Testis (tissue), 3 donors: Measurements from ENCODE around the gene CFD. TPM values are rescaled to one million over a fixed set of nuclear protein-coding genes. Genes with fewer than 3 reads are reported as not detected.

ENCODE experiments used
- DNase-seq: peaks from one replicate; pipeline ENCODE4 v3.0.0-alpha.2; 2019
- H3K27ac ChIP-seq, 2 donors: fragments of 200-600 bp; sonication (generic); one replicate each; pipeline ENCODE4 v1.5.1; 2019
- H3K27me3 ChIP-seq: fragments of 200-600 bp; sonication (generic); one replicate; pipeline ENCODE4 v1.5.1; 2019
- H3K36me3 ChIP-seq: fragments of 200-600 bp; sonication (generic); one replicate; pipeline ENCODE4 v1.5.1; 2017; ENCODE audit warnings: low read depth; ENCODE audit errors: missing control alignments
- H3K4me1 ChIP-seq: fragments of 200-600 bp; sonication (generic); one replicate; pipeline ENCODE4 v1.5.1; 2019
- H3K4me3 ChIP-seq, 2 donors: fragments of 200-600 bp; sonication (generic); one replicate each; pipeline ENCODE4 v1.5.1; 2017 to 2019
- H3K9me3 ChIP-seq: fragments of 200-600 bp; sonication (generic); one replicate; pipeline ENCODE4 v1.5.1; 2017
- CTCF ChIP-seq, 3 experiments: fragments of 450-650 bp in 2 of 3; fragments of 200-600 bp in 1 of 3; sonication (generic) in 1 of 3; IDR thresholded peaks; one replicate each; pipeline ENCODE4 v1.5.1; 2016 to 2019; ENCODE audit warnings: antibody characterized with exemption in 3 of 3, mild to moderate bottlenecking in 2 of 3, moderate library complexity in 1 of 3
- POLR2A ChIP-seq: fragments of 450-650 bp; IDR thresholded peaks from one replicate; pipeline ENCODE4 v1.6.1; 2017; ENCODE audit warnings: antibody characterized with exemption, mild to moderate bottlenecking, moderate library complexity
- WGBS, 2 donors: methylation state at CpG; one replicate each; pipeline ENCODE4 v1.1.5; 2018; 5-methylcytosine and 5-hydroxymethylcytosine counted together
- intact Hi-C: fragments of 100-400 bp; cut with DNase I; formaldehyde crosslinking; loops from one replicate; pipeline ENCODE4 v1.15.1; 2023; ENCODE audit warnings: low total_unique reads
- polyA plus RNA-seq: library from polyadenylated mRNA; stranded (reverse); fragments of 350-450 nt; fragmentation: Illumina TruSeq; extraction: RNeasy Lipid Tissue Mini Kit (QIAGEN cat#74804); gene quantifications from one replicate; pipeline ENCODE4 v1.2.3, GENCODE V29; 2014; ENCODE audit warnings: low read depth, low replicate concordance; ENCODE audit not compliant: insufficient read depth
- total RNA-seq, 2 donors: library from RNA; depleted of rRNA; stranded (reverse); fragments of >200 nt; gene quantifications; one replicate each; pipeline ENCODE4 v1.2.3, GENCODE V29; 2016

Gene CFD
- total and polyA plus RNA-seq, 3 donors from 2014 or later = 83.1 to 185 (median 84.3) TPM

DNA sequence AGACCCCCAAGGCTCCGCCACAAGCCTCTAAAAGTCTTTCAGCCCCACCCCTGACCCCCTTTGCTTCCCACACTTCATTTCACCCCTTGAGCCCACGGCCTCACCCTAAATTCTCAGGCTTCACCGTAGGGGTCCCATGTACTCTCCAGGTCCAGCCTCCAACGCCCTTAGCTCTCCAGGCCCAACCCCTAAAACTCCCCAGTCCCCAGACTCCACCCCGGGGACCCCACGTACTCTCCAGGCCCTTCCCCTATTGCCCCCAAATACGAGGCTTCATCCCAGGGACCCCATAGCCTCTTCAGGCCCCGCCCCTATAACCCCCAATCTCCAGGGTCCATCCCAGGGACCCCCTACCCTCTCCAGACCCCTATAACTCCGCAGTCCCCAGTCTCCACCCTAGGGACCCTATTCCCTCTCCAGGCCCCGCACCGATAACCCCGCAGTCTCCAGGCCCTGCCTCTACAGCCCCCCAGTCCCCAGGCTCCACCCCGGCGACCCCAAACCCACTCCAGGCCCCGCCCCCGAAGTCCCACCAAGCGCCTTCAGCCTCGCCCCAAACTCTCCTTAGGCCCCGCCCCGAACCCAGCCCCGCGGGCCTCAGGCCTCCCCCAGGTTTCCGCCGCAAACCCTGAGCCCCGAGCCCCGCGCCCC is 32.9 kb downstream of the CFD start:
- TF ChIP-seq CTCF (IDR thresholded peaks at IDR 0.05) (no peak), POLR2A (no peak)
- no peak for DNase-seq
- 5 to 7% methylated on average over 19 to 23 of the region's 27 CpGs for WGBS, 2 donors
- H3K36me3 ChIP-seq = no peaks in the 10 kb centered on the region
- no peaks in the 10 kb centered on the region for H3K27me3 ChIP-seq
- peaks cover 4% of the 10 kb centered on the region for H3K4me1 ChIP-seq
- H3K27ac ChIP-seq = peak overlapping the region; percentile 88 to 93
- H3K9me3 ChIP-seq = no peaks in the 10 kb centered on the region
- intact Hi-C loops = no loop called here
- H3K4me3 ChIP-seq = peak overlapping the region; percentile 81 to 90

GRCh38 chr19:892894-893689 is 33.6 kb downstream of the CFD start, which contains the start of the genes MED16 and RNU6-9:
TSS of gene MED16 (minus strand) at chr19:893187. CDS start at chr19:891131, 2,056 bp downstream.
TSS of gene RNU6-9 (plus strand) at chr19:893484.
- Histone ChIP-seq H3K4me1 (peaks cover 4% of the 10 kb centered on the region), H3K36me3 (no peaks in the 10 kb centered on the region), H3K9me3 (no peaks in the 10 kb centered on the region), H3K4me3 (peak within 1 kb of the TSS; percentile 81 to 90), H3K27me3 (no peaks in the 10 kb centered on the region), H3K27ac (peak within 1 kb of the TSS; percentile 88 to 93)
- DNase-seq = peak; percentile 96
- intact Hi-C loops = no loop called here
- WGBS, 2 donors = 0 to 1% methylated on average over 21 to 60 of the region's 69 CpGs
- TF ChIP-seq CTCF (IDR thresholded peaks at IDR 0.05) = peak in 2 of 3 experiments; percentile 2 to 4
- peak; percentile 39 for TF ChIP-seq POLR2A

DNA sequence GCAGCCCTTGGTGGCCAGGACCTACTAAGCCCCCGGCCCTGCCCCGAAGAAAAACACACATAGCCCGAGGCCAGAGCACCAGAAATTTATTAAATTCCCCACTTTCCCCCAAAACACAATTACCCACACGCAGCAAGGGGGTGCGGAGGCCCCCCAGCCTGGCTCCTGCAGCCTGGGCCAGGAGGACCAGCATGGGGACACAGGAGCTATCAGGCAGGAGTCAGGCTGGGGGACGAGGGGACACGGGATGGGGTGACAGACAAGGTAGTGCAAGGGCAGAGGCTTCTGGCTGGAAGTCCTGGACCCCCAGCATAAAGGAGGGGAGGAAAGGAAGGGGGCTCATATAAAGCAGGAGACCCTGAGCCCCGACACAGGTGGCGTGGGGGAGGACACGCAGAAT is 37.0 kb downstream of the CFD start:
- TF ChIP-seq POLR2A (no peak), CTCF (IDR thresholded peaks at IDR 0.05) (no peak)
- Histone ChIP-seq H3K4me1 (peaks cover 4% of the 10 kb centered on the region), H3K36me3 (no peaks in the 10 kb centered on the region), H3K27ac (no peak overlapping the region), H3K9me3 (no peaks in the 10 kb centered on the region), H3K4me3 (no peak overlapping the region), H3K27me3 (no peaks in the 10 kb centered on the region)
- no peak for DNase-seq
- intact Hi-C loops = no loop called here
- 89 to 95% methylated on average over 7 to 10 of the region's 10 CpGs for WGBS, 2 donors

GRCh38 chr19:896999-897398 is 37.5 kb downstream of the CFD start:
- H3K27ac ChIP-seq = no peak overlapping the region
- no peak for TF ChIP-seq POLR2A
- TF ChIP-seq CTCF (IDR thresholded peaks at IDR 0.05) = no peak
- H3K4me1 ChIP-seq = peaks cover 1% of the 10 kb centered on the region
- WGBS, 2 donors = 88 to 89% methylated on average over 11 of the region's 11 CpGs
- no peaks in the 10 kb centered on the region for H3K27me3 ChIP-seq
- intact Hi-C loops = no loop called here
- no peaks in the 10 kb centered on the region for H3K9me3 ChIP-seq
- DNase-seq = no peak
- H3K4me3 ChIP-seq = no peak overlapping the region
- no peaks in the 10 kb centered on the region for H3K36me3 ChIP-seq
